ENCODE results near the gene ANKRD50. TPM values are rescaled to one million over a fixed set of nuclear protein-coding genes. Genes with fewer than 3 reads are reported as not detected.

ANKRD50 gene
- total RNA-seq, 2 experiments from 2014 or later: 0.47 to 0.48 TPM

- no peak for DNase-seq
- Mint-ChIP-seq H3K27ac (no peak overlapping the region), H3K9me3 (peaks cover 2% of the 10 kb centered on the region), H3K27me3 (no peaks in the 10 kb centered on the region), H3K36me3 (peaks cover 2% of the 10 kb centered on the region), H3K4me1 (no peaks in the 10 kb centered on the region), H3K4me3 (no peak overlapping the region)
These were observed 20.7 kb downstream of the ANKRD50 start for GRCh38 chr4:124691801-124692200.

- no peaks in the 10 kb centered on the region for H3K4me1 Mint-ChIP-seq
- H3K27me3 Mint-ChIP-seq: no peaks in the 10 kb centered on the region
- no peaks in the 10 kb centered on the region for H3K36me3 Mint-ChIP-seq
- no peaks in the 10 kb centered on the region for H3K9me3 Mint-ChIP-seq
- H3K27ac Mint-ChIP-seq: no peak overlapping the region
- no peak for DNase-seq
- H3K4me3 Mint-ChIP-seq: no peak overlapping the region
These were observed 26.3 kb downstream of the ANKRD50 start for GRCh38 chr4:124686279-124686678.

GRCh38 chr4:124685851-124686250 is 26.7 kb downstream of the ANKRD50 start:
- Mint-ChIP-seq H3K4me1 (no peaks in the 10 kb centered on the region), H3K4me3 (no peak overlapping the region), H3K27ac (no peak overlapping the region), H3K27me3 (no peaks in the 10 kb centered on the region), H3K9me3 (no peaks in the 10 kb centered on the region), H3K36me3 (no peaks in the 10 kb centered on the region)
- no peak for DNase-seq

GRCh38 chr4:124684301-124684700 is 28.2 kb downstream of the ANKRD50 start:
- no peak for DNase-seq
- no peak overlapping the region for H3K4me3 Mint-ChIP-seq
- no peak overlapping the region for H3K27ac Mint-ChIP-seq
- no peaks in the 10 kb centered on the region for H3K4me1 Mint-ChIP-seq
- no peaks in the 10 kb centered on the region for H3K36me3 Mint-ChIP-seq
- H3K9me3 Mint-ChIP-seq: no peaks in the 10 kb centered on the region
- no peaks in the 10 kb centered on the region for H3K27me3 Mint-ChIP-seq

- Mint-ChIP-seq H3K4me3 (no peak overlapping the region), H3K27me3 (no peaks in the 10 kb centered on the region), H3K27ac (no peak overlapping the region), H3K4me1 (no peaks in the 10 kb centered on the region), H3K36me3 (no peaks in the 10 kb centered on the region), H3K9me3 (no peaks in the 10 kb centered on the region)
- DNase-seq: no peak
These were observed 30.1 kb downstream of the ANKRD50 start for GRCh38 chr4:124682384-124682783.

GRCh38 chr4:124666496-124666895 is 46.0 kb downstream of the ANKRD50 start:
- no peaks in the 10 kb centered on the region for H3K36me3 Mint-ChIP-seq
- no peak overlapping the region for H3K4me3 Mint-ChIP-seq
- H3K27ac Mint-ChIP-seq: no peak overlapping the region
- DNase-seq: no peak
- H3K9me3 Mint-ChIP-seq: no peaks in the 10 kb centered on the region
- no peaks in the 10 kb centered on the region for H3K27me3 Mint-ChIP-seq
- H3K4me1 Mint-ChIP-seq: no peaks in the 10 kb centered on the region

GRCh38 chr4:124658795-124659194 is 53.7 kb downstream of the ANKRD50 start:
- no peak overlapping the region for H3K27ac Mint-ChIP-seq
- no peak for DNase-seq
- H3K4me1 Mint-ChIP-seq: no peaks in the 10 kb centered on the region
- H3K4me3 Mint-ChIP-seq: no peak overlapping the region
- H3K9me3 Mint-ChIP-seq: no peaks in the 10 kb centered on the region
- no peaks in the 10 kb centered on the region for H3K36me3 Mint-ChIP-seq
- no peaks in the 10 kb centered on the region for H3K27me3 Mint-ChIP-seq

GRCh38 chr4:124650614-124651013 is 61.9 kb downstream of the ANKRD50 start:
- no peaks in the 10 kb centered on the region for H3K9me3 Mint-ChIP-seq
- DNase-seq: no peak
- H3K27ac Mint-ChIP-seq: no peak overlapping the region
- no peaks in the 10 kb centered on the region for H3K27me3 Mint-ChIP-seq
- no peak overlapping the region for H3K4me3 Mint-ChIP-seq
- H3K36me3 Mint-ChIP-seq: no peaks in the 10 kb centered on the region
- no peaks in the 10 kb centered on the region for H3K4me1 Mint-ChIP-seq

GRCh38 chr4:124647599-124647998 is 64.9 kb downstream of the ANKRD50 start:
- no peak for DNase-seq
- no peak overlapping the region for H3K27ac Mint-ChIP-seq
- no peaks in the 10 kb centered on the region for H3K9me3 Mint-ChIP-seq
- no peaks in the 10 kb centered on the region for H3K36me3 Mint-ChIP-seq
- no peaks in the 10 kb centered on the region for H3K4me1 Mint-ChIP-seq
- H3K4me3 Mint-ChIP-seq: no peak overlapping the region
- H3K27me3 Mint-ChIP-seq: peaks cover 3% of the 10 kb centered on the region

- no peak for DNase-seq
- Mint-ChIP-seq H3K9me3 (no peaks in the 10 kb centered on the region), H3K27me3 (peaks cover 3% of the 10 kb centered on the region), H3K36me3 (no peaks in the 10 kb centered on the region), H3K4me3 (no peak overlapping the region), H3K4me1 (no peaks in the 10 kb centered on the region), H3K27ac (no peak overlapping the region)
These were observed 67.9 kb downstream of the ANKRD50 start for GRCh38 chr4:124644621-124645020.

GRCh38 chr4:124642846-124643245 is 69.7 kb downstream of the ANKRD50 start:
- no peak overlapping the region for H3K27ac Mint-ChIP-seq
- H3K4me1 Mint-ChIP-seq: no peaks in the 10 kb centered on the region
- no peak for DNase-seq
- H3K36me3 Mint-ChIP-seq: no peaks in the 10 kb centered on the region
- no peaks in the 10 kb centered on the region for H3K9me3 Mint-ChIP-seq
- H3K27me3 Mint-ChIP-seq: peaks cover 3% of the 10 kb centered on the region
- no peak overlapping the region for H3K4me3 Mint-ChIP-seq

- DNase-seq: no peak
- H3K27me3 Mint-ChIP-seq: peaks cover 3% of the 10 kb centered on the region
- H3K36me3 Mint-ChIP-seq: no peaks in the 10 kb centered on the region
- no peaks in the 10 kb centered on the region for H3K9me3 Mint-ChIP-seq
- no peak overlapping the region for H3K27ac Mint-ChIP-seq
- no peaks in the 10 kb centered on the region for H3K4me1 Mint-ChIP-seq
- no peak overlapping the region for H3K4me3 Mint-ChIP-seq
These were observed 70.7 kb downstream of the ANKRD50 start for GRCh38 chr4:124641715-124642381.

- Mint-ChIP-seq H3K27ac (no peak overlapping the region), H3K4me3 (no peak overlapping the region), H3K36me3 (no peaks in the 10 kb centered on the region), H3K27me3 (peaks cover 3% of the 10 kb centered on the region), H3K4me1 (no peaks in the 10 kb centered on the region), H3K9me3 (no peaks in the 10 kb centered on the region)
- no peak for DNase-seq
These were observed 72.4 kb downstream of the ANKRD50 start for GRCh38 chr4:124640022-124640730.

GRCh38 chr4:124637321-124637720 is 75.2 kb downstream of the ANKRD50 start:
- no peak overlapping the region for H3K27ac Mint-ChIP-seq
- DNase-seq: no peak
- H3K4me3 Mint-ChIP-seq: no peak overlapping the region
- H3K36me3 Mint-ChIP-seq: no peaks in the 10 kb centered on the region
- H3K27me3 Mint-ChIP-seq: no peaks in the 10 kb centered on the region
- H3K4me1 Mint-ChIP-seq: no peaks in the 10 kb centered on the region
- no peaks in the 10 kb centered on the region for H3K9me3 Mint-ChIP-seq

- no peak overlapping the region for H3K27ac Mint-ChIP-seq
- no peak overlapping the region for H3K4me3 Mint-ChIP-seq
- H3K36me3 Mint-ChIP-seq: no peaks in the 10 kb centered on the region
- peaks cover 3% of the 10 kb centered on the region for H3K4me1 Mint-ChIP-seq
- DNase-seq: no peak
- no peaks in the 10 kb centered on the region for H3K9me3 Mint-ChIP-seq
- H3K27me3 Mint-ChIP-seq: no peaks in the 10 kb centered on the region
These were observed 75.7 kb downstream of the ANKRD50 start for GRCh38 chr4:124636788-124637187.

- H3K27ac Mint-ChIP-seq: no peak overlapping the region
- no peak for DNase-seq
- no peaks in the 10 kb centered on the region for H3K36me3 Mint-ChIP-seq
- H3K9me3 Mint-ChIP-seq: no peaks in the 10 kb centered on the region
- peaks cover 6% of the 10 kb centered on the region for H3K4me1 Mint-ChIP-seq
- no peaks in the 10 kb centered on the region for H3K27me3 Mint-ChIP-seq
- no peak overlapping the region for H3K4me3 Mint-ChIP-seq
These were observed 77.2 kb downstream of the ANKRD50 start for GRCh38 chr4:124635331-124635730.
